SK-N-SH treated with all-trans-retinoic acid at 6 μM for 48 hours (cell line): ENCODE data around the gene ASIC3.

Experiments
- PATZ1 ChIP-seq: fragments of 250-450 bp; sonication (Bioruptor Pico); IDR thresholded peaks from 2 replicates; pipeline ENCODE4 v1.8.0; 2020; ENCODE audit warnings: mild to moderate bottlenecking, moderate library complexity, borderline replicate concordance
- ZFP30 ChIP-seq: fragments of 450-650 bp; formaldehyde crosslinking; IDR thresholded peaks from 2 replicates; pipeline ENCODE4 v1.5.0; 2022; ENCODE audit warnings: mild to moderate bottlenecking, moderate library complexity
- TF ChIP-seq, protein P1 (sequence below): fragments of 250-450 bp; sonication (Bioruptor Pico); IDR thresholded peaks from 2 replicates; pipeline ENCODE4 v1.5.1; 2021; ENCODE audit warnings: mild to moderate bottlenecking, moderate library complexity
- TF ChIP-seq, protein P2 (sequence below): fragments of 250-450 bp; sonication (Bioruptor Pico); IDR thresholded peaks from 2 replicates; pipeline ENCODE4 v1.8.0; 2021; ENCODE audit warnings: low read depth, mild to moderate bottlenecking, moderate library complexity, borderline replicate concordance

DNA sequence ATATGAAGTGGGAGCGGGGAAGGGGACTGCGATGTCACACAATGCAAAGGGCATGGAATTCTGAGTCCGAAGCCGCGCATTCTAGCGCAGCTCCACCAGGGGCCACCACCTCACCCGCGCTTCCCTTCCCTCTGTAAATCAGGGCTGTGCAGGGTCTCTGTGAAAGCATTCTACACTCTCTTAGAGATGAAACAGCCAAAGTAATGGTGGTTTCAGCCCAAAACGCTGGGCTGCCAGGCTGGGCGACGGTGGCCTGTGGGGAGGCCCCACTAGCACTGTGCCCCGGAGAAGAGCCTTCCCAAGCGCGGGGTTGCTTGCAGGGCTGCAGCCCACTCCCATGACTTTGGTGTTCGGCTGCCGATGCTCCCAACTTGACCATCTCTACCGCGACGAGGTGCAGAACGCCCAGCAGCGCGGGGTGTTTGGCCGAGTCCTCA, 35.4 kb upstream of the ASIC3 start:
- TF ChIP-seq ZFP30 (CRISPR knock-in tag): no peak
- no peak for TF ChIP-seq PATZ1 (CRISPR knock-in tag)
- TF ChIP-seq, protein P1, sequence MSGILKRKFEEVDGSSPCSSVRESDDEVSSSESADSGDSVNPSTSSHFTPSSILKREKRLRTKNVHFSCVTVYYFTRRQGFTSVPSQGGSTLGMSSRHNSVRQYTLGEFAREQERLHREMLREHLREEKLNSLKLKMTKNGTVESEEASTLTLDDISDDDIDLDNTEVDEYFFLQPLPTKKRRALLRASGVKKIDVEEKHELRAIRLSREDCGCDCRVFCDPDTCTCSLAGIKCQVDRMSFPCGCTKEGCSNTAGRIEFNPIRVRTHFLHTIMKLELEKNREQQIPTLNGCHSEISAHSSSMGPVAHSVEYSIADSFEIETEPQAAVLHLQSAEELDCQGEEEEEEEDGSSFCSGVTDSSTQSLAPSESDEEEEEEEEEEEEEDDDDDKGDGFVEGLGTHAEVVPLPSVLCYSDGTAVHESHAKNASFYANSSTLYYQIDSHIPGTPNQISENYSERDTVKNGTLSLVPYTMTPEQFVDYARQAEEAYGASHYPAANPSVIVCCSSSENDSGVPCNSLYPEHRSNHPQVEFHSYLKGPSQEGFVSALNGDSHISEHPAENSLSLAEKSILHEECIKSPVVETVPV (CRISPR knock-in tag): no peak
- TF ChIP-seq, protein P2, sequence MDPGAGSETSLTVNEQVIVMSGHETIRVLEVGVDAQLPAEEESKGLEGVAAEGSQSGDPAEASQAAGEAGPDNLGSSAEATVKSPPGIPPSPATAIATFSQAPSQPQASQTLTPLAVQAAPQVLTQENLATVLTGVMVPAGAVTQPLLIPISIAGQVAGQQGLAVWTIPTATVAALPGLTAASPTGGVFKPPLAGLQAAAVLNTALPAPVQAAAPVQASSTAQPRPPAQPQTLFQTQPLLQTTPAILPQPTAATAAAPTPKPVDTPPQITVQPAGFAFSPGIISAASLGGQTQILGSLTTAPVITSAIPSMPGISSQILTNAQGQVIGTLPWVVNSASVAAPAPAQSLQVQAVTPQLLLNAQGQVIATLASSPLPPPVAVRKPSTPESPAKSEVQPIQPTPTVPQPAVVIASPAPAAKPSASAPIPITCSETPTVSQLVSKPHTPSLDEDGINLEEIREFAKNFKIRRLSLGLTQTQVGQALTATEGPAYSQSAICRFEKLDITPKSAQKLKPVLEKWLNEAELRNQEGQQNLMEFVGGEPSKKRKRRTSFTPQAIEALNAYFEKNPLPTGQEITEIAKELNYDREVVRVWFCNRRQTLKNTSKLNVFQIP: no peak
